PFSK-1 (cell line): ENCODE data around the gene NFATC4.

Experiments
- POLR2AphosphoS5 ChIP-seq: IDR thresholded peaks from 2 replicates; pipeline ENCODE4 v1.6.1; 2012; ENCODE audit warnings: low read depth, mild to moderate bottlenecking, control low read depth, low read length, moderate library complexity
- SIN3A ChIP-seq: IDR thresholded peaks from 2 replicates; pipeline ENCODE4 v1.6.1; 2012; ENCODE audit warnings: mild to moderate bottlenecking, low read length, moderate library complexity, borderline replicate concordance; ENCODE audit not compliant: insufficient read depth
- TF ChIP-seq, protein P1 (sequence below), 2 experiments: IDR thresholded peaks; 2 replicates each; pipeline versions ENCODE4 v1.6.1 to v1.8.0; 2011 to 2012; ENCODE audit warnings: low read depth in 2 of 2, low read length in 2 of 2, control low read depth in 1 of 2, inconsistent platforms in 1 of 2, mild to moderate bottlenecking in 1 of 2, moderate library complexity in 1 of 2; ENCODE audit not compliant: insufficient read depth in 1 of 2

DNA sequence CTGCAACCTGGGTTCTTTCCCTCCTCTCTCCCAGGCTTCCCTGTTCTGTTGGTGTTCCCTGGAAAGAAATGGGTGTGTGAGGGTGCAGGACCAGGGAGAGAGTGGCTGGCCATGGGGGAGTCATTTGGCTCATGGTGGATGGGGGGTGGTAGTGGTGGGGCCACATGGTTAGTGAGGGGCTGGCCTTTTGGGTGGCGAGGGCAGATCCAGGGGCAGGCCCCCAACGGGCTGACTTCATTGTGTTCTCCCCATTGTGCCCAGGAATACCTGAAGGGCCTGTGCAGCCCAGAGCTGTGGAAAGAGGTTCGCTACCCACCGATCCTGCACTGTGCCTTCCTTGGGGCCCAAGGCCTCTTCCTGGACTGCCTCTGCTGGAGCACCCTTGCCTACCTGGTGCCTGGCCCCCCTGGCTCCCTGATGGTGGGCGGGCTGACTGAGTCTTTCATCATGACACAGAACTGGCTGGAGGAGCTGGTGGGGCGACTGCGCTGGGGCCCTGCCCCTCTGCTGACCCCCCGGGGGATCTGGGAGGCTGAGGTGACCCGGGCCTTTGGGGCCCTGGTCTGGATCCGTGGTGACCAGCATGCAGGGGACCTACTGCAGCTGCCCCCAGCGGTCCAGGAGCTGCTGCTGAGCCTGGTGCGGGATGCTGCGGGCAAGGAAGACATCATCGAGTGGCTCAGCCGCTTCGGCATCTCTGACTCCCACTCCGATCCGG is 39.8 kb downstream of the NFATC4 start:
- TF ChIP-seq POLR2AphosphoS5: no peak
- TF ChIP-seq SIN3A: no peak
- TF ChIP-seq, protein P1, sequence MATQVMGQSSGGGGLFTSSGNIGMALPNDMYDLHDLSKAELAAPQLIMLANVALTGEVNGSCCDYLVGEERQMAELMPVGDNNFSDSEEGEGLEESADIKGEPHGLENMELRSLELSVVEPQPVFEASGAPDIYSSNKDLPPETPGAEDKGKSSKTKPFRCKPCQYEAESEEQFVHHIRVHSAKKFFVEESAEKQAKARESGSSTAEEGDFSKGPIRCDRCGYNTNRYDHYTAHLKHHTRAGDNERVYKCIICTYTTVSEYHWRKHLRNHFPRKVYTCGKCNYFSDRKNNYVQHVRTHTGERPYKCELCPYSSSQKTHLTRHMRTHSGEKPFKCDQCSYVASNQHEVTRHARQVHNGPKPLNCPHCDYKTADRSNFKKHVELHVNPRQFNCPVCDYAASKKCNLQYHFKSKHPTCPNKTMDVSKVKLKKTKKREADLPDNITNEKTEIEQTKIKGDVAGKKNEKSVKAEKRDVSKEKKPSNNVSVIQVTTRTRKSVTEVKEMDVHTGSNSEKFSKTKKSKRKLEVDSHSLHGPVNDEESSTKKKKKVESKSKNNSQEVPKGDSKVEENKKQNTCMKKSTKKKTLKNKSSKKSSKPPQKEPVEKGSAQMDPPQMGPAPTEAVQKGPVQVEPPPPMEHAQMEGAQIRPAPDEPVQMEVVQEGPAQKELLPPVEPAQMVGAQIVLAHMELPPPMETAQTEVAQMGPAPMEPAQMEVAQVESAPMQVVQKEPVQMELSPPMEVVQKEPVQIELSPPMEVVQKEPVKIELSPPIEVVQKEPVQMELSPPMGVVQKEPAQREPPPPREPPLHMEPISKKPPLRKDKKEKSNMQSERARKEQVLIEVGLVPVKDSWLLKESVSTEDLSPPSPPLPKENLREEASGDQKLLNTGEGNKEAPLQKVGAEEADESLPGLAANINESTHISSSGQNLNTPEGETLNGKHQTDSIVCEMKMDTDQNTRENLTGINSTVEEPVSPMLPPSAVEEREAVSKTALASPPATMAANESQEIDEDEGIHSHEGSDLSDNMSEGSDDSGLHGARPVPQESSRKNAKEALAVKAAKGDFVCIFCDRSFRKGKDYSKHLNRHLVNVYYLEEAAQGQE (IDR thresholded peaks at IDR 0.05; ENCODE audit: insufficient read depth in 1 of 2, low read depth in 2 of 2, low read length in 2 of 2): no peak
